HepG2 (cell line): ENCODE data around the gene ZCCHC24.

ENCODE experiments used
- GATAD2A ChIP-seq: IDR thresholded peaks from 2 replicates; pipeline ENCODE4 v1.6.1; 2016
- KAT2B ChIP-seq: fragments of 150-350 bp; IDR thresholded peaks from 2 replicates; pipeline ENCODE4 v1.6.1; 2014; ENCODE audit warnings: low read depth, low read length, borderline replicate concordance

DNA sequence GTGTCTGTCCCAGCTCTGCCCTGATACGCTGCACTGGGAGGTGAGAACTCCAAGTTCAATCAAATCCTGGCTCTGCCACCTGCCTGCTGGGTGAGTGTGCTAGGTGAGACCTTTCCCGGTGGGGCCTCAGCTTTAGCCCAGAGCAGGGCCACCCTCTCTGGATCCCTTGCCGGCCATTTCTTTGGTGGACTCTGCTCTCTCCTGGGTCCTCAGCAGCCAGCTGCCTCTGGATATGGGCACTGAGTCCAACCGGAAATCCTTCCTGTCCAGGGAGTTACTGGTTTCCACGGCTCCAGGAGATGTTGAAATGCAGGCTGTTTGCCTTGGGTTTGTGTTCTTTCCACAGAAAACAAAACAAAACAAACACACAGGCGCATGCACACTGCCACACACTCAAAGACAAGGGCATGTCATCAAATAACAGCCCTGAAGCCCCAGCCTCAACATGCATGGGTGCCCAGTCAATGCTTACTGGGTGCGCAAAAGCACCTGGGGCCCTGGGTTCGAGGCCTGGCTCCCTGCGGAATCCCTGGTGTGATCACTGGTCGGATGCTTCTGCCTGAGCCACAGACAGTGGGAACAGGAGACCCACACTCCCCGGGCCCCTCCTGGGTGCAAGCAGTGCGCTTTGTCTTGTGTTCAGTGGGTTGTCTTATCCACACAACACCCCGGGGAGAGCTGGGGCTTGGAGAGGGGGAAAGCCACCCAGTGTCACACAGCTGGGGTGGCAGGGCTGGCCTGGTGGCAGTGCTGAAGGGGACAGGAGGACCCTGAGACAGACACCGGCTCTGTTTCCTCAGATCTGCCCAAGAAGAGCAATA is 65.1 kb downstream of the ZCCHC24 start:
- TF ChIP-seq GATAD2A (CRISPR knock-in tag) (peak; percentile 92), KAT2B (no peak)
